ENCODE measurements around the gene FOXC1.

GRCh38 chr6:1594445-1595200 is 15.1 kb upstream of the FOXC1 start:
- TF ChIP-seq POLR2A (IDR thresholded peaks at IDR 0.05) = no peak
- TF ChIP-seq CTCF (IDR thresholded peaks at IDR 0.05) = no peak
- no peak for TF ChIP-seq EP300 (IDR thresholded peaks at IDR 0.05)

Data from stomach (tissue), 4 donors.